Measurements from ENCODE around the gene GRIN2A.

GRIN2A gene

GRCh38 chr16:10027553-10027952 lies 154.7 kb downstream of the GRIN2A start:
- DNase-seq: no peak

GRCh38 chr16:10026593-10026992 lies 155.6 kb downstream of the GRIN2A start:
- DNase-seq: no peak

DNA sequence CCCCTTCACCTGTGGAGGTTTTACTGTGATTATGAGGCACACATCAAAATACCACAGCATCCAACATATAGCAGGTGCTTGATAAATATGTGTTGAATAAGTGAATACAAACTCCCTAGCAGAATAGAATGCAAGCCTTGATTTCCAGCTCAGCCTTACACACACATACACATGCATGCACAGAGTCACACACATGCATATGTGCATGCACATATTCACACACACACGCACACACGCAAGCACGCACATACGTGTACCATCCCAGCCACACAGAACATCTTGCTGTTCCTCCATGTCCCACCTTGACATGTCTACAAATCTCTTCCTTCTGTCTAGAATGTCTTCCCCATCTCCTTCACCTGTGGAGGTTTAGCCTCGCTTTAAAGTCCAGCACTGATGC lies 160.1 kb downstream of the GRIN2A start:
- no peak for DNase-seq

DNA sequence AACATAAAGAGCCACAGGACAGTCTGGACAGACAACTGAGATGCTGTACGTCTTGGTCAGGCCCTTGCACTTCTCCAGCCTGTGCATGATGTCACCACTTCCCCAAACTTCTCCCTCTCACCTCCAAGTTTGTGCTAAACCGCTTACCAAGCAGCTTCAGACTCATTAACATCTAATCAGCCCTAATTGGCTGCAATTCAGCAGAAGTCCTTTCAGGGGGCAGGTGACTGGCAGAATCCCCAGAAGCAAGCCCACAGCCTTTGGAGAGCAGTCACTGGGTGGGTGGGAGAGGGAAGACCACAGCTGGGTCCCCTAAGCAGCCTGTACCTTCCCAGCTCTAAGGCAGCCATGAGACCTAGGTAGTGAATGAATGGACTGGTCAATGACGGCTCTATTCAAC lies 161.4 kb downstream of the GRIN2A start:
- DNase-seq: no peak

GRCh38 chr16:10016752-10017151 lies 165.5 kb downstream of the GRIN2A start:
- DNase-seq: no peak

DNA sequence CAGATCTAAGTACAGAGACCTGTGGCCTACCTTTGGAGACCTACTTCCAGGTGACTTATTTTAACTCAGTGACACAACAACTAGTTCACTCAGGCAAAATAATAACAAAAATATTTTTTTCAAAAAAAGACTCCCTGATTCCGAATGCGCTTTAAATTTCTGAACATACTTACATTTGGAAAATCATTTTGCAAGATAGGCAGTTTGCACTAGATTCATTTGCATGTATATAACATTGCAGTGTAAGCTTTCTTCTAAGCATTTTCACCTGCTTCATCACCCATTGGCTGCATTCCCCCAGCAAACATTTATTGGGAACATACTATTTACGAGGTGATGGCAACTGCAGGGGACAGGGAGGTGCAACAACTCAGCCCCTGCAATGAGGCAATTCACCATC lies 166.8 kb downstream of the GRIN2A start:
- DNase-seq: no peak

DNA sequence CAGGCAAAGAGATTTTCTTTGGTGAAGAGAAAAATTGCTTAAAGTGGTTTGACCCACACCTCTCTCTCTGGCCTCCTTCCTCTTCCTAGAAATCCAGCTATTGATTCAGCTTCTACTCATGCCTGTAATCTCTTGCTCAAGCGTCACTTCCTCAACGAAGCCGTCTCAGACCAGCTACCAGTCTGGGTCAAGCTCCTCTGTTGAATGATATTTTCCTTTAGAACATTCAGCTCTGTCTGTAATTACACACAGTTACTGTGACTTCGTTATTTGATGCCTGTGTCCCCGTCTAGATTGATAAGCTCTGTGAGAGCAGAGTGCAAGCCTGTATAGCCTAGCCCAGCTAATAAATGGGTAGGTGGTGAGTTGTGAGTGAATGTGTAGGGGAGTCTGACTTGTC lies 168.5 kb downstream of the GRIN2A start:
- no peak for DNase-seq

DNA sequence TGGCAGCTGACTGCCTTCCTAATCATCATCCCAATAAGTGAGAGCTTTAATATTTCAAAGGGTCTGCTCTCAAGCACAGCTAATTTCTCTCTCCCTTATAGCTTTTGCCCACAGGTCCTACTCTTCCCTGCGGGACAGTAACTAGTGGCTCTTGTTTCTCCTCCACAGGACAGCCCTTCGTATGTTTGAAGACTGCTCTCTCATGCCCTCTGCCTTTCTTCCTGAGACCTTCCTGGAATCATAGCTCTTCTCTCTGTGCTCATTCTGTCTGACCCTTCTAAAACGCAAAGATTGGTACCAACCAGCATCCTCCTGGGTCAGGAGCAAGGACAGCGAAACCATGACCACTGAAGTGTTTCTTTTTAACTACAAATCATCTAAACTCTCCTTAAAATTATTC lies 168.9 kb downstream of the GRIN2A start:
- DNase-seq: no peak

GRCh38 chr16:10009684-10010083 lies 172.5 kb downstream of the GRIN2A start:
- DNase-seq: no peak

DNA sequence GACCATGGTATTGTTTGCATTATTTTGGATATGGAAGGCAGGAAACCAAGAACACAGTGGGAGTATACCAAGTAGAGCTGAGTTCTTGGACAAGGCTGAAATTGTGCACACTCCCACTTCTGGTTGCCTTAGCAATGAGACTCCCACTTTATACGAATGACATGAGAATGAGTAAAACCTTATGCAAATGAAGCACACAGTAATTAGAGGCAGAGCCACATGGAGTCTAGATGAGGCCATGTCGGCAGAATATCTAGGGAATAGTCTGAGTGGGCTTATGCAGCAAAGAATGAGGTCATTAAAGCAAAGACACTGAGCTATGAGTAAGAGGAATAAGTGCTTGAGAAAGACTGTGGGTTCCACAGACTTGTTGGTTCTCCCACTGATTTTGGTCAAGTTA lies 178.7 kb downstream of the GRIN2A start:
- no peak for DNase-seq

- DNase-seq: no peak
These were observed 180.9 kb downstream of the GRIN2A start for GRCh38 chr16:10001258-10001775.

GRCh38 chr16:9996221-9996620 lies 186.0 kb downstream of the GRIN2A start:
- no peak for DNase-seq

GRCh38 chr16:9992441-9992840 lies 189.8 kb downstream of the GRIN2A start:
- no peak for DNase-seq

DNA sequence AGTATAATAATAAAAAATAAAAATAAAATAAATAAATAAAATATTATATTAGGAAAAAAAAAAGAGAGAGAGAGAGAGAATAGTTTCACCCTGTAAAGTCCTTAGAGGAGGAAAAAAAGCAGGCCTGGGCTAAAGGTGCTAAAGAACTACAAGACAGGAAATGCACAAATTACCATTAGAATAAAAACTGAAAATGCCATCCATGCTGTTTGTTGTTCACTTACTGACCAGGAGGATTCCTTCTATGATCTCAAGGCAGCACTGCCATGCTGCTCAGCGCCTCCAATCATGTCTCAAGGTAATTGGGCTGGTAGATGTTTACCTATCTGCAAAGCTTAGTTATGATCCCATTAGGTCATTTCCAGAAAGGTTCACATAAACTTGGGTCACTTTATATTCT lies 201.2 kb downstream of the GRIN2A start:
- no peak for DNase-seq

DNA sequence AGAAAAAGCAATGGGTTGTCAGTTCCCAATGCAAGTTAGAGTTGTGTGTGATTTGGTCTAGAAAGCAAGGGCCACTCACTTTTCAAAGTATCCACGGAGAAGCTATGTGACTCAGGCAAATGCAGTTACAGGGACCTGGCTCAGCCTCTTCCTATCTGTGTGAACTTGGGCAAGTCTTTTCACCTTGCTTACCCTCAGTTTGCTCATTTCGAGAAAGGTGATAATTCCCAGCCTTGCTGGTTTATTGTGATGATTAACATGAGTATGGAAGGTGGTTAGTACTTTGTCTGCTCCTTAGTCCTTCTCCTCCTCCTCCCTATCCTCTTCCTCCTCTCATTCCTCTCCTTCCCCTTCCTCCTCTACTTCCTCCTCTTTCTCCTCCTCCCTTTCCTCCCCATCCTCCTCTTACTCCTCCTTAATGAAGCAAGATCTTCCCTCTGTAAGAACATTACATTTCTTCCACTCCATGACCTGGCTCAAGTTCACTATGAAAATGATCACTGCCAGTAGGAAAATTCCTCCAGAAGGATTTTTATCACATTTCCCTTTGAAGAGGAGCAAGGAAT lies 204.0 kb downstream of the GRIN2A start:
- DNase-seq: no peak

- no peak for DNase-seq
These were observed 204.8 kb downstream of the GRIN2A start for GRCh38 chr16:9977333-9977897.

- DNase-seq: no peak
These were observed 205.6 kb downstream of the GRIN2A start for GRCh38 chr16:9976601-9977000.

DNA sequence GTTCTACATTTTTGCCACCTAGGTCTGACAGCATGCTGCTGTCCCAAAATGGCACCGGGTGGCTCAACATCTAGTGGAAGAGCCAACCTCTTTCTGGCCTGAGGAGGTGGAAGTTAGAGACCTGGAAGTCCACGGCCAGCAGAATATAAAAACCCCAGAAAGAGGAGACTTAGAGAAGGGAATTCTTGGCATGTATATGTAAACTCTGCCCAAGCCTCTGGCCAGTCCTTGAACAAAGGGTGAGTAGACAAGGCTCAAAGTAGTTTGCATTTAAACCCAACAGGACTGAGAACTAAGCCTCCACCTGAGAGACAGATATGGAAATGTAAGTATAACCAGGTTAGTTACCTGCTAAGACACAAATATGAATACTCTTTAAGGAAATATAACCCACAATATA lies 210.3 kb downstream of the GRIN2A start:
- DNase-seq: no peak

DNA sequence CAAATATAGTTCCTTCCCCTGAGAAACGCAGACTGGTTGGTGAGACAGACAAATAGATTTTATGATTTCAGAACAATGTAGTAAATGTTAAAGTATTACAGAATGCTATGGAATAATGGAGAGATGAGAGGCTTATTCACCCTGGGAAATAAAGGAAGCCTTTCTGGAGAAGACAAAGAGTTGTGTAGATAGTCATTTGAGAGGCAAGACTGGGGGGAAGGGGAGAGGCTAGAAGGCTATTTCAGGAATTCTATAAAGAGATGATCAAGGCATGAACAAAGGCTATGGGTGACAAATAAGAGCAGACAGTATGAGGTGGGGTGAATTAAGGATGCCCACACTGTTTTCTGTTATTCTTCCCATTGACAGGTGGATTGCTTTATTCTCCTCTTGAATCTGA lies 211.4 kb downstream of the GRIN2A start:
- no peak for DNase-seq

GRCh38 chr16:9970244-9970643 lies 212.0 kb downstream of the GRIN2A start:
- DNase-seq: no peak

- DNase-seq: no peak
These were observed 212.6 kb downstream of the GRIN2A start for GRCh38 chr16:9969580-9969979.

DNA sequence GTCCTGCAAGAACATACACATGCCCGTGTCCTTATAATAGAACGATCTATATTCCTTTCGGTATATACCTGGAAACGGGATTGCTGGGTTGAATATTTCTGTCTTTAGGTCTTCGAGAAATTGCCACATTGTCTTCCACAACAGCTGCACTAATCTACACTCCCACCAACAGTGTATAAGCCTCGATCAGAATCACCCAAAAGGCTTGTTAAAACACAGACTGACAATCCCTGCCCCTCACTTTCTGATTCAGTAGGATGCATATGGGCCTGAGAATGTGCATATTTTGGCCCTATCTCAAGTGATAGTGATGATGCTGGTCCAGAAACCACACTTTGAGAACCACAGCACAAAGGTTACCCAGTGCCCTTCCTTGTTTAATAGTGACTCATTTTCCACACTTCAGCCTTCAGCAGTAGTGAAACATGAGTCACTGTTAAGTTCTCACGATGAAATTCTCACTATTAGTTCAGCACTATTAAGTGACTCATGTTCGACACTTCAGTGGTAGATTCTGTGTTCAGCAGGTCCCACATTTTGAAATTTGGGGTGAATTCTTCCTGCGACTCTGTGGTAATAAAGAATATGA lies 215.6 kb downstream of the GRIN2A start:
- DNase-seq: no peak

DNA sequence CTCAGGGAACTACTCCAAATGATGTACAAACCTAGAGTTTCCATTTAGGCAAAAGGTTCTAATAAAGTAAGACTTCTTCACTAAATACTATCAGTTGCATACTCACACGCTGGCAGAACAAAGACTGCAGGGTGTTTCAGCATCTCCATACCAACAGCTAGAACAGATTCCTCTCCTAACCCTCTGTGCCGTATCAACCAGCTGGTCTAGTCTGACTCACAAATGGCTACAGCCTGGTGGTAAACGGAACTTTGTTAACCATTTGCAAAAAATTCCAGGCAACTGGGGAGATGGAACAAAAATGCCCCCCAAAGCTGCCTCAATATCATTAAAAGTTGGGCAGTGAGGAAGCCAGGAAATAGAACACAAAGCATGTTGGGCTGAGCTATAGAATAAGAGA lies 217.1 kb downstream of the GRIN2A start:
- DNase-seq: no peak

- DNase-seq: no peak
These were observed 217.8 kb downstream of the GRIN2A start for GRCh38 chr16:9964426-9964825.

- no peak for DNase-seq
These were observed 224.8 kb downstream of the GRIN2A start for GRCh38 chr16:9957433-9957832.
